ENCODE results near the gene RPS28. TPM values are rescaled to one million over a fixed set of nuclear protein-coding genes. Genes with fewer than 3 reads are reported as not detected.

The RPS28 gene
- total RNA-seq, 2 experiments from 2014 or later, result 2,814 to 3,007 TPM

GRCh38 chr19:8371011-8371804, 49.9 kb downstream of the RPS28 start:
- Mint-ChIP-seq H3K27me3 (ENCODE audit: low read depth) (peaks cover 19% of the 10 kb centered on the region), H3K9me3 (no peaks in the 10 kb centered on the region), H3K27ac (no peak overlapping the region), H3K4me3 (no peak overlapping the region), H3K36me3 (ENCODE audit: low read depth) (no peaks in the 10 kb centered on the region), H3K4me1 (ENCODE audit: low read depth) (peaks cover 3% of the 10 kb centered on the region)
- DNase-seq, result no peak
- intact Hi-C loops (cut with micrococcal nuclease), result no loop called here
- CTCF ChIA-PET, result interaction anchor here (0.6 kb wide), 1 partner anchor 251 kb away, joined by 7 read pairs; no protein-coding TSS in a partner anchor

Other genes starting within 250 kb of the RPS28 start
- gene FBN3, start 171.9 kb upstream of the RPS28 start, total RNA-seq, result not detected
- gene CERS4, start 112.1 kb upstream of the RPS28 start, total RNA-seq, result 10 to 100 TPM; 15.7 to 19.4 TPM
- 10 to 100 TPM; 37.6 to 40.1 TPM for gene CD320, start 13.1 kb upstream of the RPS28 start, total RNA-seq
- 100 to 1,000 TPM in 1 of 2 experiments, 10 to 100 TPM in 1; 95.9 to 104 TPM for gene NDUFA7, start 121 bp upstream of the RPS28 start, total RNA-seq
- gene KANK3, start 21.8 kb downstream of the RPS28 start, total RNA-seq, result under 1 TPM; 0.17 to 0.36 TPM
- not detected for gene ANGPTL4, start 42.7 kb downstream of the RPS28 start, total RNA-seq
- gene RAB11B, start 68.9 kb downstream of the RPS28 start, total RNA-seq, result 10 to 100 TPM; 61.9 to 69.6 TPM
- 10 to 100 TPM in 1 of 2 experiments, 1 to 10 TPM in 1; 9.2 to 10.3 TPM for gene MARCHF2, start 91.8 kb downstream of the RPS28 start, total RNA-seq
- gene HNRNPM, start 123.5 kb downstream of the RPS28 start, total RNA-seq, result 100 to 1,000 TPM; 151 to 169 TPM
- under 1 TPM; 0.40 to 0.45 TPM for gene PRAM1, start 181.1 kb downstream of the RPS28 start, total RNA-seq
- gene ZNF414, start 192.7 kb downstream of the RPS28 start, total RNA-seq, result 10 to 100 TPM; 19.8 to 24.1 TPM